Measurements from ENCODE around the gene MMP7.
A peak's percentile ranks its signal among the peaks of the same experiment; 100 is the strongest.
"Not testable (repeated sequence)": the region's sequence is repeated elsewhere in the genome, so short reads cannot be mapped to it uniquely, and the experiment has no call there.

The MMP7 gene

GRCh38 chr11:102513869-102514268 is 16.7 kb downstream of the MMP7 start:
- in situ Hi-C loops (cut with HindIII; ENCODE audit: low sequenced_read_pairs), result no loop called here
- DNase-seq (ENCODE audit: low read depth, low spot score), result no peak
- H3K4me3 ChIP-seq (ENCODE audit: low read depth, low read length), result no peak overlapping the region
- TF ChIP-seq CTCF (IDR thresholded peaks at IDR 0.05; ENCODE audit: low read depth, low read length), result no peak

GRCh38 chr11:102510439-102511135 is 20.0 kb downstream of the MMP7 start:
- in situ Hi-C loops (cut with HindIII; ENCODE audit: low sequenced_read_pairs), result no loop called here
- no peak overlapping the region for H3K4me3 ChIP-seq (ENCODE audit: low read depth, low read length)
- no peak for DNase-seq (ENCODE audit: low read depth, low spot score)
- TF ChIP-seq CTCF (IDR thresholded peaks at IDR 0.05; ENCODE audit: low read depth, low read length), result no peak

GRCh38 chr11:102502831-102503230 is 27.7 kb downstream of the MMP7 start:
- H3K4me3 ChIP-seq (ENCODE audit: low read depth, low read length); DNase-seq (ENCODE audit: low read depth, low spot score); in situ Hi-C loops (cut with HindIII; ENCODE audit: low sequenced_read_pairs): not testable (repeated sequence)

- no peak for DNase-seq (ENCODE audit: low read depth, low spot score)
- in situ Hi-C loops (cut with HindIII; ENCODE audit: low sequenced_read_pairs), result no loop called here
- H3K4me3 ChIP-seq (ENCODE audit: low read depth, low read length), result no peak overlapping the region
- TF ChIP-seq CTCF (IDR thresholded peaks at IDR 0.05; ENCODE audit: low read depth, low read length), result no peak
Measured at GRCh38 chr11:102500829-102501228, 29.7 kb downstream of the MMP7 start.

- TF ChIP-seq CTCF (IDR thresholded peaks at IDR 0.05; ENCODE audit: low read depth, low read length), result no peak
- no peak for DNase-seq (ENCODE audit: low read depth, low spot score)
- H3K4me3 ChIP-seq (ENCODE audit: low read depth, low read length), result no peak overlapping the region
- in situ Hi-C loops (cut with HindIII; ENCODE audit: low sequenced_read_pairs), result no loop called here
Measured at GRCh38 chr11:102499931-102500330, 30.6 kb downstream of the MMP7 start.

GRCh38 chr11:102499151-102499550 is 31.4 kb downstream of the MMP7 start:
- H3K4me3 ChIP-seq (ENCODE audit: low read depth, low read length), result no peak overlapping the region
- in situ Hi-C loops (cut with HindIII; ENCODE audit: low sequenced_read_pairs), result no loop called here
- TF ChIP-seq CTCF (IDR thresholded peaks at IDR 0.05; ENCODE audit: low read depth, low read length), result no peak
- DNase-seq (ENCODE audit: low read depth, low spot score), result no peak

- in situ Hi-C loops (cut with HindIII; ENCODE audit: low sequenced_read_pairs), result no loop called here
- DNase-seq (ENCODE audit: low read depth, low spot score), result peak; percentile 39
- H3K4me3 ChIP-seq (ENCODE audit: low read depth, low read length), result no peak overlapping the region
- TF ChIP-seq CTCF (IDR thresholded peaks at IDR 0.05; ENCODE audit: low read depth, low read length), result no peak
Measured at GRCh38 chr11:102497061-102497460, 33.5 kb downstream of the MMP7 start.

All from astrocyte of the spinal cord (primary cell).